ENCODE data around the gene GSDME.

The GSDME gene

DNA sequence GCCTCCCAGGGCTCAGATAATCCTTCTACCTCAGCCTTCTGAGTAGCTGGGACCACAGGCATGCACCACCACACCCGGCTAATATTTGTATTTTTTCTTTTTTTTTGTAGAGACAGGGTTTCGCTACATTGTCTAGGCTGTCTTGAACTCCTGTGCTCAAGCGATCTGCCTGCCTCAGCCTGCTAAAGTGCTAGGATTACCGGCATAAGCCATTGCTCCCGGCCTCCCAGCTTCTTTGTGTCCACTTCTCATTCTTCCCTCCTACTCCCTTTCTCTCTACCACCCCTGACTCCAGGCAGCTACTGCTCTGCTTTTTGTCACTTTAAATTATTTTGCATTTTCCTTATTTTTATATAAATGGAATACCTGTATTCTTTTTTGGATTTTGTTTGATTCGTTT lies 100.7 kb downstream of the GSDME start:
- DNase-seq (ENCODE audit: low spot score): no peak

DNA sequence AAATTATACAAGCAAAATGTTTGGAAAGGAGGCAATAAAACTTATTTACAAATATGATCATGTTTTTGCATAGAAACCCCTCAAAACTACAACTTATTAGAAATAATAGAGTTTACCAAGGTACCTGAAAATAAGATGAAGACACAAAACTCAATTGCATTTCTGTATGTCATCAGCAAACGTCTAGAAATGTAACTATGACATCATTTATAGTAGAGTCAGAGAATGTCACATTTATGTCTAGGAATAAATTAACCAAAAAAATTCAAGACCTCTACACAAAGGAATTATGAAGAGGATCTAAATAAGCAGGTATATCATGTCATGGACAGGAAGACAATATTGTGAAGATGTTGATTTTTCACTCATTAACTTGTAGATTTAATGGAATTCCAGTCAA lies 103.0 kb downstream of the GSDME start:
- DNase-seq (ENCODE audit: low spot score): no peak

DNA sequence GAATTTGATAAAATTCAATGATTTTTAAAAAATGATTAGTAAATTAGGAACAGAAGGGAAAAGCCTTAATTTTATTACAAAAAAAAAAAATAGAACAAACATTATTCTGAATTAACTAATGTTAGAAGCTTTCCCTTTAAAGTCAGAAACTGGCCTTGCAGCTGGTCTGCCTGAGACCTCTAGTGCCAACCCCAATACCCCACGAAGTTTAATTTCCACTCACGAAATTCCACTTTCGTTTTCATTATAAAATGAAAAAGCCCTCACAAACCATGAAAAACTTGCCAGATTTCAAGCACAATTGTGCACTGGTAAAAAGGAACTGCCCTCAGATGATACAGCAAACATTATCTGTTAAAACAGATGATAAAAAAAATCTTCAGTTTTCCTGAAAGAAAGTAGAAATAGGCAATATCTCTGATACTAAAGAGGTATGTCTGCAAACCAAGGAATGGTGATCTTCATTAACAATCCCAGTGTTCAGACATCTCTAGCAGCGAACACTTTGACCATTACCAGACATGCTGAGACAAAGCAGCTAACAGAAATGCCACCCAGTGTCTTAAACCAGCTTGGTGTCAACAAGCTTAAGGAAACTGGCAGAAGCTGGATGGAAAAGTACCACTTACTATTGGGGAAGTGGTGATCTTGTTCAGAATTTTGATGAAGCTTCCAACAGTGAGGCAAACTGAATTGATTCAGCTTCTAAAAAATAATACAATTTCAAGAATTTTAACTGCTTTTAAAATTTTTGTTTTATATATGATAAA lies 103.8 kb downstream of the GSDME start:
- DNase-seq (ENCODE audit: low spot score): no peak

DNA sequence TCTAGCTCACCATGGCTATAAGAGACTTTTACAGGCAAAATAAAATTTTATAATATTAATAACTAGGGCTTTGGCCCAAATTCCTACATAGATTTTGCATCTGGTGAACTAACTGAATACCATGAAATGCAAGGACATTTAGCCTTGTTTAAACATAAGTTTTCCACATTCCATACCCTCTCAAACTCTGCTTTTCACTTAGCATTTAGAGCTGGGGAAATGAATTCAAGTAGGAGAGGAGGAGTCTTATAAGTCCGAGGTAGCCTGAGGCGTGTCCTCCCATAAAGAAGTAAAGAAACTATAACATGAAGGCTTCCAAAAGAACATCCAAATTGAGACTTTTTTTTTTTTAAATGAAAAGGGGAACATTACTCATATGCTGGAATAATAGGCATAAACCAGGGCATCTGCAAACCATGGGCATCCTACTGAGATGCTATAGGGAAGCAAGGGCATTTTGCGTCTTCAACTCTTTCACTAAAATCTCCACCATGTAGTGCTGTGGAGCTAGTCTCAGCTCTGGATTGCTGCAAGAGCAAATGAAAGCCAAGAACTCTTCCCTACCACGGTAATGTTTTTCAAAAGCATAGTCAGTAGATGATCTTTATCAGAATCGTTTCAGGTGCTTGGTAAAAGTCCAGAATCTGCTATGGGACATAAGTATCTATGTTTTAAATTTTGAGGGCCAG lies 104.9 kb downstream of the GSDME start:
- no peak for DNase-seq (ENCODE audit: low spot score)
